Activated B cell treated with CpG ODN at 0.5 μM for 24 hours (primary cell): ENCODE measurements around the gene KRT15. TPM values are rescaled to one million over a fixed set of nuclear protein-coding genes. Genes with fewer than 3 reads are reported as not detected.

Experiments
- ATAC-seq: fragments of 200-7000 bp; cut with Tn5 transposase; one replicate; pipeline ENCODE4 v1.10.0; 2021; ENCODE audit warnings: low read depth, mild to moderate bottlenecking, moderate library complexity
- CTCF ChIA-PET: fragments of 350-600 bp; sonication (Branson Sonifier 250); formaldehyde crosslinking; loops from one replicate; lab custom pipeline; 2021; ENCODE audit warnings: antibody characterized with exemption; lab: Charles Lee
- POLR2A ChIA-PET: fragments of 350-600 bp; sonication (Branson Sonifier 250); formaldehyde crosslinking; loops from one replicate; lab custom pipeline; 2021; ENCODE audit warnings: antibody characterized with exemption; lab: Charles Lee
- DNase-seq: peaks from one replicate; pipeline ENCODE4 v3.0.0; 2022
- H3K27ac Mint-ChIP-seq: one replicate; pipeline ENCODE4 v1.8.0; 2020; ENCODE audit warnings: mixed read lengths
- H3K27me3 Mint-ChIP-seq: one replicate; pipeline ENCODE4 v1.8.0; 2021; ENCODE audit warnings: mixed read lengths
- H3K36me3 Mint-ChIP-seq: one replicate; pipeline ENCODE4 v1.8.0; 2021; ENCODE audit warnings: low read depth, mixed read lengths
- H3K4me1 Mint-ChIP-seq: one replicate; pipeline ENCODE4 v1.8.0; 2021; ENCODE audit warnings: mixed read lengths
- H3K4me3 Mint-ChIP-seq: one replicate; pipeline ENCODE4 v1.8.0; 2020; ENCODE audit warnings: mild to moderate bottlenecking, mixed read lengths
- H3K9me3 Mint-ChIP-seq: one replicate; pipeline ENCODE4 v1.8.0; 2020; ENCODE audit warnings: mixed read lengths
- intact Hi-C: fragments of 100-400 bp; cut with micrococcal nuclease; formaldehyde crosslinking; loops from one replicate; pipeline ENCODE4 v1.15.1; 2024
- total RNA-seq: library from RNA; stranded (reverse); gene quantifications from 2 replicates; pipeline ENCODE4 v1.2.3, GENCODE V29; 2022
- TF ChIP-seq, protein P1 (sequence below): fragments of 200-600 bp; IDR thresholded peaks from one replicate; pipeline ENCODE4 v1.8.0; 2022; ENCODE audit warnings: antibody characterized with exemption, mild to moderate bottlenecking

The KRT15 gene
- total RNA-seq, 1 donor from 2014 or later = not detected

- POLR2A ChIA-PET = no interaction called here
- intact Hi-C loops = loop anchor here (2.0 kb wide), 1 partner anchor 176 kb away; no protein-coding TSS in a partner anchor
Observed at GRCh38 chr17:41486809-41487530, 31.7 kb downstream of the KRT15 start.

GRCh38 chr17:41486316-41486715 lies 32.4 kb downstream of the KRT15 start:
- peaks cover 14% of the 10 kb centered on the region for H3K27me3 Mint-ChIP-seq
- ATAC-seq (no peak), DNase-seq (no peak)
- no peaks in the 10 kb centered on the region for H3K4me1 Mint-ChIP-seq
- no peaks in the 10 kb centered on the region for H3K36me3 Mint-ChIP-seq
- ChIA-PET CTCF (interaction anchor here (1.3 kb wide), 1 partner anchor 176 kb away, joined by 3 read pairs; no protein-coding TSS in a partner anchor), POLR2A (no interaction called here)
- TF ChIP-seq, protein P1, sequence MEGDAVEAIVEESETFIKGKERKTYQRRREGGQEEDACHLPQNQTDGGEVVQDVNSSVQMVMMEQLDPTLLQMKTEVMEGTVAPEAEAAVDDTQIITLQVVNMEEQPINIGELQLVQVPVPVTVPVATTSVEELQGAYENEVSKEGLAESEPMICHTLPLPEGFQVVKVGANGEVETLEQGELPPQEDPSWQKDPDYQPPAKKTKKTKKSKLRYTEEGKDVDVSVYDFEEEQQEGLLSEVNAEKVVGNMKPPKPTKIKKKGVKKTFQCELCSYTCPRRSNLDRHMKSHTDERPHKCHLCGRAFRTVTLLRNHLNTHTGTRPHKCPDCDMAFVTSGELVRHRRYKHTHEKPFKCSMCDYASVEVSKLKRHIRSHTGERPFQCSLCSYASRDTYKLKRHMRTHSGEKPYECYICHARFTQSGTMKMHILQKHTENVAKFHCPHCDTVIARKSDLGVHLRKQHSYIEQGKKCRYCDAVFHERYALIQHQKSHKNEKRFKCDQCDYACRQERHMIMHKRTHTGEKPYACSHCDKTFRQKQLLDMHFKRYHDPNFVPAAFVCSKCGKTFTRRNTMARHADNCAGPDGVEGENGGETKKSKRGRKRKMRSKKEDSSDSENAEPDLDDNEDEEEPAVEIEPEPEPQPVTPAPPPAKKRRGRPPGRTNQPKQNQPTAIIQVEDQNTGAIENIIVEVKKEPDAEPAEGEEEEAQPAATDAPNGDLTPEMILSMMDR = no peak
- intact Hi-C loops = loop anchor here (2.0 kb wide), 1 partner anchor 176 kb away; no protein-coding TSS in a partner anchor
- no peaks in the 10 kb centered on the region for H3K9me3 Mint-ChIP-seq
- H3K27ac Mint-ChIP-seq = no peak overlapping the region
- no peak overlapping the region for H3K4me3 Mint-ChIP-seq

More at GRCh38 chr17:41486809-41487530, 31.7 kb downstream of the KRT15 start:
- CTCF ChIA-PET = interaction anchor here (1.3 kb wide), 1 partner anchor 176 kb away, joined by 3 read pairs; no protein-coding TSS in a partner anchor
- TF ChIP-seq, protein P1 = no peak
- Mint-ChIP-seq H3K4me1 (no peaks in the 10 kb centered on the region), H3K4me3 (no peak overlapping the region), H3K27me3 (peaks cover 14% of the 10 kb centered on the region), H3K27ac (no peak overlapping the region), H3K36me3 (no peaks in the 10 kb centered on the region), H3K9me3 (no peaks in the 10 kb centered on the region)
- DNase-seq (no peak), ATAC-seq (no peak)

DNA sequence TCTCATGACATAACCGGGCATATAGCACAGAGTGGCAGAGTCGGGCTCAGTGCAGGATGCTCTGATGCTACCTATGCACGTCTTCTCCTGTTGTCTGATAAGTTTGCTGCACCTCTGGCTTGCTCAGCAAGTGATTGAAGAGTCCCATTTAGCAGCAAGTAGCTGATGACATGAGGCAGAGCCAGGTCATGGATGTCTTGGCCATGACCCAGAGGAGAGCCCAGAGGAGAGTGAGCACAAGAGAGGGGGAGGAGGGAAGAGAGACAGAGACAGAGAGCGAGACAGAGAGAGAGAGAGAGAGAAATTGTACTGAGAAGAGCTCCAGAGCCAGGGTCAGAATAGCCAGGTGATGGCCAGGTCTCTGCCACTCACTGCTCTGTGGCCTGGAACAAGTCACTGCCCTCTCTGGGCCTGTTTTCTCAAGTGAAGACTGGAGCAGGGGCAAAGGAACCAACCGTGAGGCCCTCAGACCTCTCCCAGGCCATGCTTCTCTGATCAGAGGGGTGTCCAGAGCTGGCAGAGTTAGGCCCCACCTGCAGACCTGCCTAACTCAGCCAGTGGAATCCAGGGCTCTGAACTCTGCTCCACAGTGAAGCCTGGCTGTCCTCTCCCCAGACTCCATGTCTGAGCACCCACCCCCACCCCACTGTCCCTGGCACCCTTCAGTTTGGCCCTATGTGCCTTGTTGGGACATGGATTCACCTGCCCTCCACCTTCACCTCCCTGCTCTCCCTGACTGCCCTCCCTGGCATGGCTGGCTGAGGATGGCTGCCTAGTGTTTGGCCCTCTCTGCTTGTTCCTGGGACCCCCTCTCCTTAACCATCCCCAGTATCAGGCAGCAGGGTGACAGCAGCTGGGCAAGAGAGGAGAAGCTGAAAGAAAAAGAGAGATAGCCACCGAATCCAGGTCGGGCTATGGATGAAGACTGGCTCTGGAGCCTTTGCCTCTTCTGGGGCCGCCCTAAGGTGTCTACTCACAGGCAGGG lies 33.5 kb downstream of the KRT15 start:
- TF ChIP-seq, protein P1 = no peak
- ATAC-seq = no peak
- Mint-ChIP-seq H3K4me3 (no peak overlapping the region), H3K9me3 (no peaks in the 10 kb centered on the region), H3K27ac (no peak overlapping the region), H3K36me3 (no peaks in the 10 kb centered on the region), H3K27me3 (peaks cover 14% of the 10 kb centered on the region), H3K4me1 (peaks cover under 1% of the 10 kb centered on the region)
- DNase-seq = no peak
- ChIA-PET CTCF (no interaction called here), POLR2A (no interaction called here)
- intact Hi-C loops = no loop called here

DNA sequence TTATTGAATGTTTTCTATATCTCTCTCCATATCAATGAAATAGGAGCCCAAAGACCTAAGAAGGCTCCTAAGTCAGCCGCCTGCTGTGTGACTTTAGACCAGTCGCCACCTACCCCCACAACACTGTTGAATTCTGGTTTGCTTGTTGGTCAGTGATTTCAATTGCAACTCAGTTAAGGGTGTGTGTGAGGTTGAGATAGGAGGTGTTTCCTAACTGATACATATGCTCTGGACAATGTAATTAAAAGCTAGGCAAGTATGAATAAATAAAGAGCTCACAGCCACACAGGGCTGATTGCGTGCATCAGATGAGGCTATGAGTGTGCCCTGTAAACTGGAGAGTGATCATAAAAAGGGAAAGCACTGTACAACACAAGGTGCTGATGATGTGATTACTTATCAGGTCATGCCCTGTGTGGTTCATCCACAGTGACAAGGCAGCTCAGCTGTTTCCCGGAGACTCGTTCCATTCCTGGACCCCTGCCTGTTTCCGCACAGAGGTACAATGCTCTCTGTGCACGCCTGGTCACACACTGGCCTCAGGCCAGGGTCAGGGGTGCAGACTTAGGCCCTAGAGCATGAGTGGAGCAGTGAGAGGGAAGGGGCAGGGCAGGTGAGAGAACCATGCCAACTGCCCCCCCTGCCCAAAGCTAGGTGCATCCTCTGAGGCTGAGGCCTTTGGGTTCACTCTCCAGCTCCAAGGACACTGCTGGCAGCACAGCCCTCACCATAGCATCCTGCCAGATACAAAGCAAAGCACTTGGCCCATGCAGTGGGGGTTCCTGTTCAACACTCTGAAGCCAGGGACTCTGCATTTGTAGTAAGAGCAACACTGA lies 34.5 kb downstream of the KRT15 start:
- H3K4me1 Mint-ChIP-seq = peaks cover 6% of the 10 kb centered on the region
- no peak overlapping the region for H3K4me3 Mint-ChIP-seq
- H3K27me3 Mint-ChIP-seq = peaks cover 12% of the 10 kb centered on the region
- POLR2A ChIA-PET = no interaction called here
- DNase-seq (no peak), ATAC-seq (no peak)
- intact Hi-C loops = no loop called here
- H3K9me3 Mint-ChIP-seq = no peaks in the 10 kb centered on the region
- TF ChIP-seq, protein P1 = no peak
- CTCF ChIA-PET = no interaction called here
- H3K36me3 Mint-ChIP-seq = no peaks in the 10 kb centered on the region
- no peak overlapping the region for H3K27ac Mint-ChIP-seq
